Stimulated activated CD8-positive, alpha-beta memory T cell treated with anti-CD3 and anti-CD28 coated beads, Interleukin-2, amount 100 ng/mL, for 1 hour (primary cell): ENCODE data around the gene SDHC.
"Not testable (repeated sequence)": the region's sequence is repeated elsewhere in the genome, so short reads cannot be mapped to it uniquely, and the experiment has no call there.

Experiments used
- DNase-seq, 2 donors: peaks; one replicate each; pipeline ENCODE4 v3.0.0-alpha.2; 2020; ENCODE audit warnings: low read depth in 2 of 2

The SDHC gene

GRCh38 chr1:161311595-161312181 is 2.5 kb upstream of the SDHC start:
- DNase-seq = no peak

- DNase-seq = no peak
Observed at GRCh38 chr1:161313554-161314200, 504 bp upstream of the SDHC start.

DNA sequence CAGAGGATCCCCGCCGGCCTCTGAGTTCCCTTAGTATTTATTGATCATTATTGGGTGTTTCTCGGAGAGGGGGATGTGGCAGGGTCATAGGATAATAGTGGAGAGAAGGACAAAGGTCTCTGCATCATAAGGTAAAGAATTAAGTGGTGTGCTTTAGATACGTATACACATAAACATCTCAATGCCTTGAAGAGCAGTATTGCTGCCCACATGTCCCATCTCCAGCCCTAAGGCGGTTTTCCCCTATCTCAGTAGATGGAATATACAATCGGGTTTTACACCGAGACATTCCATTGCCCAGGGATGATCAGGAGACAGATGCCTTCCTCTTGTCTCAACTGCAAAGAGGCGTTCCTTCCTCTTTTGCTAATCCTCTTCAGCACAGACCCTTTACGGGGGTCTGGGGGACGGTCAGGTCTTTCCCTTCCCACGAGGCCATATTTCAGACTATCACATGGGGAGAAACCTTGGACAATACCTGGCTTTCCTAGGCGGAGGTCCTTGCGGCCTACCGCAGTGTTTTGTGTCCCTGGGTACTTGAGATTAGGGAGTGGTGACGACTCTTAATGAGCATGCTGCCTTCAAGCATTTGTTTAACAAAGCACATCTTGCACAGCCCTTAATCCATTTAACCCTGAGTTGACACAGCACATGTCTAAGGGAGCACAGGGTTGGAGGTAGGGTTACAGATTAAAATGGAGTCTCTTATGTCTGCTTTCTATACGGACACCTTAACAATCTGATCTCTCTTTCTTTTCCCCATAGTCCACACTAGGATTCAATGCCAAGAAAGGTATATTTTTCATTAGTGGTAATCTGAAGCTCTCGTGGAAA is 1.9 kb downstream of the SDHC start:
- not testable (repeated sequence) for DNase-seq

- no peak for DNase-seq
Observed at GRCh38 chr1:161324020-161324419, 9.8 kb downstream of the SDHC start.

GRCh38 chr1:161330346-161330745 is 16.2 kb downstream of the SDHC start:
- no peak for DNase-seq

DNA sequence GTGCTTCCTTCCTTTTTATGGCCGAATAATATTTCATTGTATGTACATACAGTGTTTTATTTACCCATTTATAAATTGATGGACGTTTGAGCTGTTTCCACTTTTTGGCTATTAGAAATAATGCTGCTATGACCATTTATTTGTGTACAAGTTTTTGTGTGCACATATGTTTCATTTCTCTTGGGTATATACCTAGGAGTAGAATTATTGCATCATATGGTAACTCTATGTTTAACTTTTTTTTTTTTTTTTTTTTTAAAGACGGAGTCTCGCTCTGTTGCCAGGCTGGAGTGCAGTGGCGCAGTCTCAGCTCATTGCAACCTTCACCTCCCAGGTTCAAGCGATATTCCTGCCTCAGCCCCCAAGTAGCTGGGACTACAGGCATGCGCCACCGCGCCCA is 19.0 kb downstream of the SDHC start:
- DNase-seq = no peak

DNA sequence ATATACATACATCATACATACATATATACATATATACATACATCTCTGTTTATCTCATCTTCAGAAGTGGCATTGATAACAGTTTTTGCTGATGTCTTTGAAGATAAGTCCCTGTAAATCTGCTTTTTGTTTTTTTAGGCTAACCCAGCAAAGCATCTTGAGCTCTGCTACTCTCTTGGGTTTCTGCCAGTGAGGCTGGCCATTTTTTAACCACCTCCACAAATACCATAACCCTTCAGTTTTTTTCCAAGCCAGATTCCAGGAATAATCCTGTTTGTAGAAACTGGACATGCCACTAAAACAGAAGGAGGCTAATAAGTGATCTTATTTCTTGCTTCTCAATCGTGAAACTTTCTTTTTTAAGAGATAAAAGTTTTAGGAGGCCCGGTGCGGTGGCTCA is 21.6 kb downstream of the SDHC start:
- DNase-seq = no peak

DNA sequence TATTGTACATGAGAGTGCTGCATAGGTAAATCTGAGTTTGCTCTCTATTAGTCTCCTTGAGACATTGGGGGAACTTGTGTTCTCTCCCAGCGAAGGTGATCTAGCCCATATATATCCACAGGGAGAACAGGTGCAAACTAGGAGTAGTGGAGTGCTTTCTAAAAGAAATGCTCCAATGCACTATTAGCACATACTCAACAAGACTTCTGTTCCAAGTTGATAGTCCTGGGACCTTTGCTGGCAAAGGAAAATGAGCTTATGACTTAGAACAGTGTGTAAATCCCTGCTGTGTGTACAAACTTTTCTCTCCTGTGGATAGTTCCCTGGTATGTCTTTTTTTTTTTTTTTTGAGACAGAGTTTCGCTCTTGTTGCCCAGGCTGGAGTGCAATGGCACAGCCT is 28.0 kb downstream of the SDHC start:
- no peak for DNase-seq

DNA sequence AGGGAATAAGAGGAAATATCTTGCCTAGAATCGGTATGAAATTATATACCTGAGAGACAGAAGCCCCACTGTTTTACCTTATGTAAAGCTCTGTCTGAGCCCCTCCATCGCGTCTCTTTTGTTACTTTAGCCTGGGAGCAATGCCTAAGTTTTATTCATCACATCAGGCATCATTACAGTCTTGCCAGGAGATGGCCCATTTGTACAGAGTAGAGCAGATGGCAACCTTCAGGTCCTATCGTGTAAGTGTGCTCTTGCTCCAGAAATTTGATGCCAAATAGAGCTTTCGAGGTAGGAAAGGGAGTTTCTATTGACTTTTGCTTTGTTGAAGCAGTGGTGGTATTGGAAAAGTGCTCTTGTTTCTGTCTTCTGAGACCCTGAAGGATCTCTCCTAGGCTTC is 28.6 kb downstream of the SDHC start:
- no peak for DNase-seq

- DNase-seq = no peak
Observed at GRCh38 chr1:161350671-161351070, 36.5 kb downstream of the SDHC start.

DNA sequence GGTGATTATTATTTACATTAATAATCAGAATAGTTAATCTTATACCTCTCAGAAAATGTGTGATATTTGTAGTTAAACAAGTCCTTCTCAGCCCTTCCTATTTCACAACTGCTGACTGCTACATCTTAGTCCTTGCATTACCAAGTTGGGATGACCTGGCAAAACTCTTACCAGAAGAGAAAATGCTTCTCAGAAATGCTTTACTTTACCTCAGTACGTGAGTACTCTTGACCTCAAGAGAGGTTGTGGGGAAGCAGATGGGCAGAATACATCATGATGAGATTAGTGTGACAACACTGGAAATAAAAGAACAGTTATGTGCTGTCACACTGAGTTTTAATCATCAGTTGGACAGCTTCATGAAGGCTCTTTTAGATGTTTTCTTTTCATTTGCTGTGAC is 37.3 kb downstream of the SDHC start:
- DNase-seq = no peak

DNA sequence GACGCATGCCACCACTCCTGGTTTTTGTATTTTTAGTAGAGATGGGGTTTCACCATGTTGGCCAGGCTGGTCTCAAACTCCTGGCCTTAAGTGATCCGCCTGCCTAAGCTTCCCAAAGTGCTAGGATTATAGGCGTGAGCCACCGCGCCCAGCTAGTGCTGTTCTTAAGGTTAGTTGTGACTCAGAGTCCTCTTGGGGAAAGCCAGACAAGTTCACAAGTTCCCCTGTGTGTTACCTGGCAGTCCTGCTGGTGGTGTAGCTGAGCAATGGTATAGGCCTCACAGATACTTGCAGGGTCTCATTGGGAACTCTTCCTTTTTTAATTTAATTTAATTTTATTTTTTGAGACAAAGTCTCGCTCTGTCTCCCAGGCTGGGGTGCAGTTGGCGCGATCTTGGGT is 42.9 kb downstream of the SDHC start:
- no peak for DNase-seq

DNA sequence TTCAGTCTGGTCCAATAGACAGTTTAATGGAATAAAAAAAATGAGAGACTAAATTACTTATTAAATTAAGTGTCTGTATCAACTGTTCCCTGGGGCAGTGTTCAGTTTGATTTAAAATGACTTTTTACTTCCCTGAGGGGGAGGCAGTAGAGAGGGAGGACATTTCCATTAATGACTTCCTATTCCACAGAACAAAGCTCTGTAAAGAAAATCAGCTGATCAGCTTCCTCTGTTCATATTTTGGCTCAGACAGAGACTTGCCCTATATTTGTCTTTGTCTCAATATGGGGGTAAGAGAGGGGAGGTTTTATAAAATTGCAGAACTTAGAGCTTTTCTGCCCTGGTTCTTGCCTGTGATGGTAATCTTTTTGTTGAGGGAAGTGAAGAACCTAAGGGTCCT is 45.1 kb downstream of the SDHC start:
- DNase-seq = no peak

DNA sequence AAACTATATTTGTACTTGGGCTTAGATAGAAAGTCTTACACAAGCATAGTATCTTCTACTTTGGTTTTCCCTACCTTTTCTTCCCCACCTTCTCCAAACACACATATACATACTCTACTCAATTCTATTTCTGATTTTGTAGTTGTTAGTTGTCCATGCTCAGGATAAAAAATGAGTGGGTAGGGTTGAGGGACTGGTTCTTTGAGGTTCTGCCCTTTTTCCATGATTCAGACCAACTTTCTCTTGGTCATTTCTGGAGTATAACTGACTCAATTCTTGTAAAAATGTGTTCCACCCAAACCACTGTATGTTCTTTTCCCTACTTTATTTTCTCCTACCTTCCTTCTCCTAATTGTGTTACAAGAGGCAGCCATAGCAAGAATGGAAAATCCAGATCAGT is 50.2 kb downstream of the SDHC start:
- no peak for DNase-seq

- DNase-seq = no peak
Observed at GRCh38 chr1:161365207-161365606, 51.0 kb downstream of the SDHC start.

- DNase-seq = no peak
Observed at GRCh38 chr1:161367684-161368400, 53.7 kb downstream of the SDHC start, which contains the start of gene CFAP126. Gene CFAP126 (minus strand): TSS chr1:161367876. CDS start chr1:161367868, 8 bp downstream.

GRCh38 chr1:161373442-161373841 is 59.3 kb downstream of the SDHC start:
- DNase-seq = no peak

GRCh38 chr1:161374373-161374772 is 60.2 kb downstream of the SDHC start:
- no peak for DNase-seq

GRCh38 chr1:161378014-161378413 is 63.8 kb downstream of the SDHC start:
- no peak for DNase-seq

- DNase-seq = no peak
Observed at GRCh38 chr1:161379071-161379470, 64.9 kb downstream of the SDHC start.

GRCh38 chr1:161381707-161382106 is 67.5 kb downstream of the SDHC start:
- DNase-seq = no peak
